GM12872 (cell line): ENCODE data around the gene KLF4.

Source experiments
- CTCF ChIP-seq: IDR thresholded peaks from 3 replicates; pipeline ENCODE4 v1.5.1; 2011; ENCODE audit warnings: low read depth, mild to moderate bottlenecking, low read length, moderate library complexity; ENCODE audit not compliant: insufficient read depth

KLF4 gene

GRCh38 chr9:107438211-107439031, 51.1 kb downstream of the KLF4 start:
- no peak for TF ChIP-seq CTCF

GRCh38 chr9:107437716-107438115, 51.9 kb downstream of the KLF4 start:
- no peak for TF ChIP-seq CTCF

GRCh38 chr9:107435415-107435814, 54.2 kb downstream of the KLF4 start:
- no peak for TF ChIP-seq CTCF
